Stimulated activated naive CD8-positive, alpha-beta T cell treated with anti-CD3 and anti-CD28 coated beads, Interleukin-15, amount 100 ng/mL, for 72 hours (primary cell): ENCODE measurements around the gene PCK1.
A peak's percentile ranks its signal among the peaks of the same experiment; 100 is the strongest.

ENCODE experiments used
- ATAC-seq: fragments of 150-1000 bp; cut with Tn5 transposase; 2 replicates; pipeline ENCODE4 v1.10.0; 2021; ENCODE audit warnings: mild to moderate bottlenecking, moderate library complexity
- DNase-seq, 2 donors: peaks; one replicate each; pipeline ENCODE4 v3.0.0; 2021 to 2022
- H3K27ac Mint-ChIP-seq, 2 donors: one replicate each; pipeline ENCODE4 v1.8.0; 2022; ENCODE audit warnings: mild to moderate bottlenecking in 2 of 2, mixed read lengths in 2 of 2, moderate library complexity in 2 of 2
- H3K27me3 Mint-ChIP-seq: one replicate; pipeline ENCODE4 v1.8.0; 2022; ENCODE audit warnings: mixed read lengths
- H3K4me1 Mint-ChIP-seq: one replicate; pipeline ENCODE4 v1.8.0; 2022; ENCODE audit warnings: mild to moderate bottlenecking, mixed read lengths
- H3K4me3 Mint-ChIP-seq, 2 donors: one replicate each; pipeline ENCODE4 v1.8.0; 2022; ENCODE audit warnings: mild to moderate bottlenecking in 2 of 2, mixed read lengths in 2 of 2, moderate library complexity in 1 of 2
- H3K9me3 Mint-ChIP-seq, 2 donors: one replicate each; pipeline ENCODE4 v1.8.0; 2022; ENCODE audit warnings: mixed read lengths in 2 of 2

The PCK1 gene

DNA sequence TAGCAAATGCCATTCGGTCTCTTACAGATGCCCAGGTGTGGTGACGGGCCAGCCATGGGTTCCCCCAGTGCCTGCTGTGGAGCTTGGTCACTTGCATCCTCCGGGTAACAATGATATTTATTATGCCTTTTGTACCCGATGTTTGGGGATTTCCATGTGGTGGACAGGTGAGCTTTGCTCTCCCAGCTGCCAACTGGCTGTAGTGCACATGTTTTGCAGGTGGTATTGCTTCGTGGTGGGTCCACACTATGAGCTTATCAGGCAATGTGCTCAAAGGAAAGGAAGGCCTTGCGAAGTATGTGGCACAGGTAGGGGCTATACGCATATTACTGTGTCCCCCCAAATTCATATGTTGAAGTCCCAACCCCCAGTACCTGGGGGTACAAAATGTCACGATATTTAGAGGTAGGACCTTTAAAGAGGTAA is 31.7 kb upstream of the PCK1 start:
- Mint-ChIP-seq H3K27ac (no peak overlapping the region), H3K27me3 (peaks cover 13% of the 10 kb centered on the region), H3K4me3 (no peak overlapping the region), H3K4me1 (no peaks in the 10 kb centered on the region), H3K9me3 (no peaks in the 10 kb centered on the region)
- ATAC-seq (no peak), DNase-seq (no peak)

DNA sequence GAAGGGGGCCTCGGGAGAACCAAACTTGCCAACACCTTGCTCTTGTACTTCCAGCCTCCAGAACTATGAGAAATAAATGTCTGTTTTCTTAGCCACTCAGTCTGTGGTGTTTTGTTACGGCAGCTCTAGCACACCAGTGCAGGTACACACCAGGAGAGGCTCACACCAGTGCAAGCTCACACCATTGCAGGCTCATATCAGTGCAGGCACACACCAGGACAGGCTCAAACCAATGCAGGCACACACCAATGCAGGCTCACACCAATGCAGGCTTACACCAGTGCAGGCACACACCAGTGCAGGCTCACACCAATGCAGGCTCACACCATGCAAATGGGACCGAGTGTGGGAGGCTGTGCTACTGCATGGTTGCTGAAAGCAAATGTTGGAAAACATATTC is 31.1 kb upstream of the PCK1 start:
- Mint-ChIP-seq H3K4me1 (no peaks in the 10 kb centered on the region), H3K9me3 (no peaks in the 10 kb centered on the region), H3K4me3 (no peak overlapping the region), H3K27me3 (peaks cover 16% of the 10 kb centered on the region), H3K27ac (peak overlapping the region in 1 of 2 donors; percentile 58)
- ATAC-seq (peak; percentile 20), DNase-seq (no peak)

DNA sequence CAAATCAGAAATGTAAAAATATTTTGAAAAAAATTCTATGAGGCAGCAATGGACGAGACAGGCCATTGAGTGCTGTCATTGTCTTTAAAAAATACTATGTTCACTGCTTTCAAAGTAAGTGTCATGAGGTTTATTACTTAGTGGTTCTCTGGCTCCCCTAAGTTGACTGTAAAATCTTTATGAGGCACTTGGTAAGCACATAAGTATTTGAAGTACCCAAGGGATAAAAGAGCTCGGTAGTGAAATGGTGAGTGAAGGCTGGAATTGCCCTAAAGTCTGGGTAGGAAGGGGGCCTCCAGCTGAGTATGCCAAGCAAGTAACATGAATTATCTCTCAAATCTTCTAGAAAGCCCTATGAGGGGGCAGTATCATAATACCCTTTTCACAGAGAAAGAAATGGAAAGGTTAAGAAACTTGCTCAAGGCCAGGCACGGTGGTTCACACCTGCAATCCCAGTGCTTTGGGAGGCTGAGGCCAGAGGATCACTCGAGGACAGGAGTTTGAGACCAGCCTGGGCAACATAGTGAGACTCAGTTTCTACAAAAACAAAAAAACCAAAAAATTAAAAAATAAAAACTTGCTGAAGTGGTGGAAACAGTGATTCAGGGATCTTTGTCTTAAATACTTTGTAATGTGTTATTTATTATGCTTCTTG is 30.5 kb upstream of the PCK1 start:
- Mint-ChIP-seq H3K4me1 (no peaks in the 10 kb centered on the region), H3K27ac (no peak overlapping the region), H3K4me3 (no peak overlapping the region), H3K27me3 (peaks cover 21% of the 10 kb centered on the region), H3K9me3 (no peaks in the 10 kb centered on the region)
- DNase-seq (no peak), ATAC-seq (no peak)

DNA sequence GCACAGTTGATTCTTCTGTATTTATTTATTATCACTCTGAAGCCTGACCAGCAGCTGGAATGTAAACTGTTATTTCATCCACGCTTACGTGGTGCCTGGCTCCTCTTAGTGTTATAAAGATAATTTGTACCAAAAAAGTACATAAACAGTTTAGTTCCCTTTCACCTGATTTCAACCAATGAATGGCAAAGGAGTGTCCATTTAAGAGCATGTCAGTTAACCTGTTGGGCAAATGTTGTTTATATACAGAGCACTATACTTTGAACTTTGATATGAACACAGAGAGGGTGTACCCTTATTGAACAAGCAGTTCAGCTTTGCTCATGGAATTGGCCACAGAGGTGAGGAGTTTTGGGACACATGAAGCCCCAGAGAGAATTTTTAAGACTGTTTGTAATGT is 28.8 kb upstream of the PCK1 start:
- Mint-ChIP-seq H3K4me1 (no peaks in the 10 kb centered on the region), H3K27me3 (peaks cover 36% of the 10 kb centered on the region), H3K27ac (no peak overlapping the region), H3K4me3 (no peak overlapping the region), H3K9me3 (no peaks in the 10 kb centered on the region)
- no peak for ATAC-seq
- DNase-seq: no peak

DNA sequence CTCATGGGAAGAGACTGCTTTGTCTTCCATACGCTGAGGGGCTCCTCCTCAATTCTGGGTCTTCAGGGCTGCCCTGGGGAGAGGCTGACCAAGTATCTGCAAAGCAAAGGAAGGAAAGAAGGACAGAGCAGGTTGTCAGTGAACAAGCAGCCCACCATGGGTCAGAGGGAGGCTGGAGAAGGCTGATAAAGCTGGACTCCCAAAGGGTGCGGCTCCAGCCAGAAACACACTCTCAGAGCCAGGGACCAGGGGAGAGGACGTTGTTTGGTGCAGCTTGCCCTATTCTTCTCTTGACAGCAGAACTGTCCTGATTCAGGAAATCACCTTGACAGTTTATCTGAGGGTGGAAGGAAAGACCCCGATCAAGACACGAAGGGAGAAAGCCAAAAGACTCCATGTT is 25.6 kb upstream of the PCK1 start:
- Mint-ChIP-seq H3K4me3 (no peak overlapping the region), H3K4me1 (no peaks in the 10 kb centered on the region), H3K27ac (peak overlapping the region in 1 of 2 donors; percentile 59), H3K27me3 (peaks cover 60% of the 10 kb centered on the region), H3K9me3 (peaks cover 0 to 7% of the 10 kb centered on the region in 2 donors)
- DNase-seq (no peak), ATAC-seq (no peak)

DNA sequence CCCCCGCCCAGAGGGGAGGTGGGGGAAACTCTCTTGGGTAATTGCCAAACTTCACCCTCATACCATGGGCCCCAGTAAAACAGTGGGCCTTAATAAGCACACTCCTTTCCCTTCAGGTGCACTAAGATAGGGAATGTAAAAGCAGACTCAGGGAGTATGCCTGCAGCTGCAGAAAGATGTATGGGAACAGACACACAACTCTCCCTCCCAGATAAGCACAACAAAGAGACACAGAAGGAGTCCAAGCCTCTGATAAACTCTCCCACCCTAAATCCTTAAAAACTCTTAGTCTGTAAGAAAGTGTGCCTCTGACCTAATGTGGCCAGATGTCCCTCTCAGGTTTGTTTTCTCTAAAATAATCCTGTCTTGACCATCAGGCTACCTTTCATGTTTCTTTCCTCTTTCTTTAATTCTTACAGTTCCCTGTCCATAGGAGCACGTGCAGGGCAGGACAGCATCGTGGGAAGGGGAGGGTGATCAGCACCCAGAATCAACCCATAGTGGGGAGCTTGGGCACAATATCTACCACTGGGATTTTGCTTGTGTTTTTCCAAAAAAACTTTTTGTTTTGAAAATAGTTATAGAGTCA is 24.7 kb upstream of the PCK1 start:
- Mint-ChIP-seq H3K9me3 (peaks cover 0 to 7% of the 10 kb centered on the region in 2 donors), H3K4me1 (no peaks in the 10 kb centered on the region), H3K4me3 (no peak overlapping the region), H3K27me3 (peaks cover 60% of the 10 kb centered on the region), H3K27ac (no peak overlapping the region)
- DNase-seq (no peak), ATAC-seq (no peak)

DNA sequence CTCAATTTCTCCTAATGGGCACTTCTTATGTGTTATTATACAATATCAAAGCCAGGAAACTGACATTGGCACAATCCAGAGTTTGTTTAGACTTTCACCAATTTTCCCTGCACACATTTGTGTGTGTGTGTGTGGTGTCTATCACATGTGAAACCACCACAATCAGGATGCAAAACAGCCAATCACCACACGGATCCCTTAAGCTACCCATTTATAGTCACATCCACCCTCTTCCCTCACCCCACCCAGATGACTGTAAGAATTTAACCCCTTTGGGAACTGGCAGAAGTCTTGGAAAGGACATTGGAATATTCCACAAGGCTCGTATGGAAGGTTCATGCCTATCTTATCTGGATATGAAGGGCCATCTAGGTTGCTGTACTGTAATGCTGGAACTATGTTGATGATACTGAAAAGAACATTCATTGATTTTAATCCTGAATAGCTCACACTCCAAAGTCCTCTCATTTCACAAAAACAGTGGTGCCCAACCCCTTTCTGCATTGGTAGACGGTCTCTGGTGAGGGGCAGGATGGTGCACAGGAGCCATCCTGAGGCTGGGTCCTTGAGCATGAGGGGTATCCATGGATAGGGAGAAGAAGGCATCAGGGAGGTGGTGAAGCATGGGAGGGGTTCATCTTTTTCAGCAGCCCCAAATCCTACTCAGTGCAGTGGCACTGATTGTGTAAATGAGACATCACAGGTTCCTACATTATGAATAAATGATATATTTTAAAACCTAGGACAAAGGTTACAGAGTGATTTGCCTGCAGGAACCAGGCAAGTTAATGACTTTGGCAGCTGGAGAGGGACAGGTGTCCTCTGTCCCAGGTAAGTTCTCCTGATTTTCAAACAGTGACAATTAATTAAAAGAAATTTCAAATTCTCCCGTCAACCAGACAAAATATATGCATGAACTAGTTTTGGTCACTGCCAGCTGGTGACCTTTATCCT is 23.9 kb upstream of the PCK1 start:
- Mint-ChIP-seq H3K4me1 (no peaks in the 10 kb centered on the region), H3K27ac (no peak overlapping the region), H3K27me3 (peaks cover 60% of the 10 kb centered on the region), H3K4me3 (no peak overlapping the region), H3K9me3 (peaks cover 0 to 7% of the 10 kb centered on the region in 2 donors)
- ATAC-seq: no peak
- DNase-seq: no peak

DNA sequence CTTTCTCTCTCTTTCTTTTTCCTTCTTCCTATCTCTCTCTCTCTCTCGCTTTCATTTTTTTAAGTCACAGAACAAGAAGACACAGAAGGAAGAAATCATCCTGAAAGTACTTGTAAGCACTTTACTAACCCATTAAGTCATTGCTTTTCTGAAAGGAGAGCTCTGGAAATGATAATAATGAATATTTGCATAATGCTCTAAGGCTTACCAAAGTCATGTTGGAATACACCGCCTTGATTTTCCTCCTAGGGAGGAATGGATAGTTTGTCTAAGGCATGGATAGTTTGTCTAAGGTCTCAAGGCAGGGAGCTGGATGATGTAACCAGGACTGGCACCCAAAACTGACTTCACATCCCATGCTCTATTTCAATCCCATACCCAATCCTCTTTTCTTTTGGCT is 23.1 kb upstream of the PCK1 start:
- ATAC-seq: no peak
- H3K4me1 Mint-ChIP-seq: no peaks in the 10 kb centered on the region
- no peak overlapping the region for H3K27ac Mint-ChIP-seq
- H3K9me3 Mint-ChIP-seq: peaks cover 0 to 7% of the 10 kb centered on the region in 2 donors
- peaks cover 60% of the 10 kb centered on the region for H3K27me3 Mint-ChIP-seq
- no peak for DNase-seq
- H3K4me3 Mint-ChIP-seq: no peak overlapping the region

DNA sequence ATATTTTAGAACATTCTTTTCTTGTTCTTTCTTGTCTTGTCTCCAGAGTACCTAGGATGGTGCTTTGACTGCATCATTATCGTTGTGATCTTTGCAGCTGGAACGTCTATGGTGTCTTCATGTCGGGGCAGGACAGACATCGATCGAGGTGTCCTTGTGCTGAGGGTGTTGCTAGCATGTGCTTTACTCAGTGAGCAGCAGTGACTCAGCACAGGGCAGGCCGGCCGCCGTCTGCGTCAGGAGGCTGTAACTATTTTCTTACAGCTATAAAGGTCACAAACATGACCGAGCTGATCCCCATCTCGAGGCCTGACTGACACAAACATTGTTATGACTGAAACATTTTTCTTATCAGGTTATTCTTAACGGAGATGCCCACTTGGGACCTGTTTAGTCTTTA is 21.0 kb upstream of the PCK1 start:
- H3K4me1 Mint-ChIP-seq: peaks cover under 1% of the 10 kb centered on the region
- H3K27me3 Mint-ChIP-seq: peaks cover 44% of the 10 kb centered on the region
- no peak overlapping the region for H3K27ac Mint-ChIP-seq
- ATAC-seq (no peak), DNase-seq (no peak)
- H3K9me3 Mint-ChIP-seq: peaks cover 0 to 7% of the 10 kb centered on the region in 2 donors
- H3K4me3 Mint-ChIP-seq: no peak overlapping the region

DNA sequence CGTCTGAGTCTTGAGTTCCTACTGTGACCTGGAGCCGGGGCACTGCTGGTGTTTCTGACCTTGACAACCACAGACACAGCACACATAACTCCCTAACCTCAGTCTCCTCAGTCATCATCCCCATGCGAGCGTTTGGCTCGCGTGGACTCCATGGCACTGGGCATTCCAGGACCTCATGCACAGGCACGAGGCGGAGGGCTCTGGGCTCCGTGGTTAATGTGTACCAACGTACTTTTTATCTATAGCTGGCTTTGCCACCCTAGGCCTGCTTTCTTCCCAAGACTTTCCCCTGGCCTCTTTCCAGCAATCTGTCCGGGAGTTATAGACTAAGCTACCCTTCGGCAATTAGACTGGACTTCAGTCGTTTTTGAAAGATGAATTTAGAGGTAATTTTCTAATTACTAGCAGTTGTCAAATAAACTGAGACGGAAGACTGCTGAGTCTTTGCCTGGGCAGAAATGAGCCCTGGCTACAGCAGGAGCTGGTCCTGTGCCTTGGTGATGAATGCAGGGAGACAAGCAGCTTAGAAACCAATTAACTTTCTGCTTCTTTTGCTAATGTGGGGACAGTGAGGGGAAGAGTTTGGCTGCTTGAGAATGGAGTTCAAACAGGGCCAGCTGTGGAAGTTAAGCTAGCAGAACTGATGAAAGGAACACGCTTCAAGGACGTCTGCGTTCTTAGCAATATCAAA is 19.9 kb upstream of the PCK1 start:
- Mint-ChIP-seq H3K27ac (no peak overlapping the region), H3K4me3 (no peak overlapping the region)

DNA sequence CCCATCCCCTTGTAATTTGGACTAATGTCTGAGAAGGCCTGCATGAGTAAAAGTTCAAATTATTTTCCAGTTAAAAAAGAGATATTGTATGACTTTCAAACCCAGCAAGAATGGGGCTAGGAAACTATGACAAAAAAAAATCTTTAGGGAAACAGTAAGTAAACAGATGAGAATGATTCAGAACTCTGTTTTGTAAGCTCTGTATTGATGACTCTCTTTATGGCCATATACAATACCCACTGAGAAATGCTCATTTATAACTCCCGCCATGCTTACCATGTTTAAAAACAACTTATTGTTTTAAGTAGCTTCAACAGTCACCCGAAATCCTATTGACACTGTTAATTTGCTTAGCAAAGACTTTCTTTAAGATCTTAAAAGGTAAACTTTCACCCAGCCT is 17.2 kb upstream of the PCK1 start:
- Mint-ChIP-seq H3K4me1 (peaks cover 7% of the 10 kb centered on the region), H3K27me3 (peaks cover 7% of the 10 kb centered on the region), H3K4me3 (no peak overlapping the region), H3K9me3 (peaks cover 0 to 7% of the 10 kb centered on the region in 2 donors), H3K27ac (no peak overlapping the region)
- ATAC-seq (no peak), DNase-seq (no peak)

More for the DNA sequence above, 19.9 kb upstream of the PCK1 start:
- peaks cover 33% of the 10 kb centered on the region for H3K27me3 Mint-ChIP-seq
- H3K4me1 Mint-ChIP-seq: peaks cover 7% of the 10 kb centered on the region
- ATAC-seq (no peak), DNase-seq (no peak)
- H3K9me3 Mint-ChIP-seq: peaks cover 0 to 7% of the 10 kb centered on the region in 2 donors

DNA sequence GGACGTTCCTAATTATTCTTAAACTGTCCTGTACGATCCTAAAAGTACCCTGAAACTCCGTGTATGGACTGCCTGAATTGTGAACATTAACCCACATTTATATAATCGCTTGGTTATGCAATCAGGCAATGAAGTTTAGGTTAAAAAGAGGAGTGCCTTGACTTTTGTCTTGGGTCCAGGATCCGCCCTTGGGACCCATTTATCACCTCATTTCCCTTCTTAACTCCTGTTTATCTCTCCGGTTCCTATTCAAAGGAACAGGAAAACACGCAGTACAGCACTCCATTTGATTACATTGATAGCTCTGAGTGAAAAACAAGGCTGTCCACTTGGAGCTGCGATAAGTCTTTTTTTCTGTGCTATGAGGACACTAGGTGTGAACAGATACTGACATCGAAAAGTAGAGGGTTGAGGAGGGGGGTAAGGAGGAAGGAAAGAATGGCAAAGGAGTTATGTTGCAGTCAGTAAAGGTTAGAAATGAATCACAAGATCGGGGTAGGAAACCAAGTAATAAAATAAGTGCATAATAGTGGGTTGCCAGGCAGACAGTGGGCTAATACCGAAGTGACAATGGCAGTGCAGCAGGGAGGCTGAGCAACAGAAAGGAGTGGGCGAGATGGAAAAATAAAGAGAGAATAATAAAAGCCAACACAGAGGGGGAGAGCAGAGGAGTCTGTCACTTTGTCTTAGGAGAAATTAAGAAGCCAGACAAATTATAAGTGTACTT is 15.9 kb upstream of the PCK1 start:
- Mint-ChIP-seq H3K27me3 (no peaks in the 10 kb centered on the region), H3K9me3 (no peaks in the 10 kb centered on the region), H3K4me3 (no peak overlapping the region), H3K27ac (no peak overlapping the region), H3K4me1 (peaks cover 7% of the 10 kb centered on the region)
- no peak for ATAC-seq
- no peak for DNase-seq

DNA sequence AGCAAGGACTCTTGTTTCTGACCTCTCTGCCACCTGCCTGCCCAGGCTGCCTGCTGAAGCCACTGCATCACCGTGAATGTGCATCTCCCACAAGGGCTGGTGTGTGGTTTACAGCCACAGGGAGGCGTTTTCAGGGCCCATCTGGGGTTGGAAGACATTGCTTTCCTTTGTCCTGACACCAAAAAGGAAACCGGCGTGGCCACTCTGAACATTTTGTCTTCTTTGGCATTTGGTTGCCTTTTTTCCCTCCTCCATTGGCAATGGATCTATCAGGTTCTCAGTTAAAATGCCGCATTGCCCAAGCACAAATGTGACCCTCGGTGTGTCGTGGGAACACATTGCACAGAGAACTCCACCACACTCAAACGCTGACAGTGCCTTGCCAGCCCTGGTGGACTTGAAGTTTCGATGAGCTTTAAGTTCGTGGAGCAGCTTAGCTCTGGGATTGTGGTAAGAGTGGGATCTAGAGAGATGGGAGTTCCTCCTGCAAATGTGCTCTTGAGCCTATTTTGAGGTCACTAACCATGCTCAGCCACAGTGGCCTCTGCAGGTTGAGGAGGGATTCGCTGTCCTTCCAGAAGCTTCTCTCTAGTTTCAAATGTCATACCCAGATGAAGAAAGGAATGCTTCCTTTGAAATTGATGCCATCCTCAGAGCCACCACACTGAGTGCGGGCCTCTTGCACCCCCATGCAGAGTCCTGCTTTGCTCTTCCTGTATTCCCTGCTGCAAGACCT is 14.8 kb upstream of the PCK1 start:
- ATAC-seq: no peak
- no peak for DNase-seq
- Mint-ChIP-seq H3K27me3 (no peaks in the 10 kb centered on the region), H3K27ac (no peak overlapping the region), H3K4me1 (peaks cover 7% of the 10 kb centered on the region), H3K4me3 (no peak overlapping the region), H3K9me3 (no peaks in the 10 kb centered on the region)

DNA sequence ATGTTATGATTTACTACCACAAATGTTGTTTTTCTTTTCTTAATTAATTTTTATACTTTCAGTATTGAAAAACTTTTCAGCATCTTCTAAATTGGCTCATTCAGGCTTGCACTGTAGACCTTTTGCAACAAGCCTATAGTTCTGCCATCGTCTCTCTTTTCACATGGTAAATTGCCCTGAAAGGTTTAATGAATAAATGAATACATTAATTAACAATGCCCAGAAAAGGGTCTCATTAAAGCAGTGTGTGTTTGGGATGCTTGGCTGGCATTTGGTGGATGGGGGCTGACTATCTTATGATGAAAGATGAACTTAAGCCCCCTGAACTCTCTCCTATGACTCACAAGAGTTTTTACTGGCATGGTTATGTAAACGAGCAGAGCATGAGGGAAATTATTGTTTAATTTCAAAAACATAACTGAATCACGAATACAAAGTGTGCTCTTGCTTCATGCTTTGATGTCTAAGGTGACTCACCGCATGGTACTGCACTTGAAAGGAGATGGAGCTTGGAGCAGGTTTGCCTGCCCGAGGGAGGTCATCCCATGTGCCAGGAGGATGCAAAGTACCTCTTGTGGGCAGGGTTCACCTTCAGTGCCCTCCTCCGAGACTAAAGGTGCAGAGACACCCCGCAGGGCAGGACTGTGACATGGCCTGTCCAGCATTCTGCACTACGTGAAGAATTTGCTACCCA is 13.8 kb upstream of the PCK1 start:
- ATAC-seq (no peak), DNase-seq (no peak)
- H3K27me3 Mint-ChIP-seq: no peaks in the 10 kb centered on the region
- H3K4me1 Mint-ChIP-seq: peaks cover 7% of the 10 kb centered on the region
- H3K27ac Mint-ChIP-seq: no peak overlapping the region
- no peak overlapping the region for H3K4me3 Mint-ChIP-seq
- no peaks in the 10 kb centered on the region for H3K9me3 Mint-ChIP-seq
